Tongue (tissue), 2 donors: ENCODE measurements around the gene METTL5. TPM values are rescaled to one million over a fixed set of nuclear protein-coding genes. Genes with fewer than 3 reads are reported as not detected.

Experiments used
- DNase-seq: peaks from one replicate; pipeline ENCODE4 v3.0.0-alpha.2; 2015
- total RNA-seq: library from RNA; depleted of rRNA; stranded (reverse); fragments of >200 nt; gene quantifications from one replicate; pipeline ENCODE4 v1.2.3, GENCODE V29; 2014

METTL5 gene
- total RNA-seq, 1 donor from 2014 or later = 37.0 TPM

GRCh38 chr2:169781249-169782013 lies 43.3 kb downstream of the METTL5 start:
- DNase-seq = no peak

- DNase-seq = no peak
Observed at GRCh38 chr2:169778446-169778845, 46.3 kb downstream of the METTL5 start.

- no peak for DNase-seq
Observed at GRCh38 chr2:169776252-169776761, 48.4 kb downstream of the METTL5 start.

- no peak for DNase-seq
Observed at GRCh38 chr2:169775765-169776164, 48.9 kb downstream of the METTL5 start.

- DNase-seq = no peak
Observed at GRCh38 chr2:169775354-169775753, 49.4 kb downstream of the METTL5 start.

GRCh38 chr2:169772651-169773050 lies 52.1 kb downstream of the METTL5 start:
- DNase-seq = no peak

- no peak for DNase-seq
Observed at GRCh38 chr2:169771612-169772011, 53.1 kb downstream of the METTL5 start.

GRCh38 chr2:169771021-169771420 lies 53.7 kb downstream of the METTL5 start:
- no peak for DNase-seq

- peak; percentile 13 for DNase-seq
Observed at GRCh38 chr2:169768262-169768995, 56.3 kb downstream of the METTL5 start.

GRCh38 chr2:169767243-169767888 lies 57.3 kb downstream of the METTL5 start:
- DNase-seq = peak; percentile 81

GRCh38 chr2:169765523-169765922 lies 59.2 kb downstream of the METTL5 start:
- DNase-seq = peak; percentile 23

GRCh38 chr2:169761970-169762292 lies 62.8 kb downstream of the METTL5 start:
- no peak for DNase-seq

Other genes starting within 250 kb of the METTL5 start
- gene PPIG, start 240.6 kb downstream of the METTL5 start, total RNA-seq = 46.1 TPM
- not detected for gene CFAP210, start 130.5 kb downstream of the METTL5 start, total RNA-seq
- 5.0 TPM for gene PHOSPHO2, start 130.4 kb downstream of the METTL5 start, total RNA-seq
- 55.1 TPM for gene KLHL23, start 91.1 kb downstream of the METTL5 start, total RNA-seq
- gene SSB, start 26.0 kb downstream of the METTL5 start, total RNA-seq = 72.5 TPM
- 170 TPM for gene UBR3, start 2.5 kb upstream of the METTL5 start, total RNA-seq